Heart left ventricle (tissue), 13 donors: ENCODE data around the gene HOXD9.

ENCODE experiments used
- CTCF ChIP-seq, 12 donors: fragments of 200-600 bp; sonication (generic) in 4 of 12; IDR thresholded peaks; one replicate each; pipeline versions ENCODE4 v1.5.0 to v1.8.0; 2018 to 2022; ENCODE audit warnings: antibody characterized with exemption in 12 of 12, mild to moderate bottlenecking in 5 of 12
- POLR2A ChIP-seq, 2 donors: fragments of 450-650 bp; IDR thresholded peaks; one replicate each; pipeline ENCODE4 v1.6.1; 2017; ENCODE audit warnings: antibody characterized with exemption in 2 of 2, mild to moderate bottlenecking in 2 of 2, moderate library complexity in 2 of 2
- donor health status: ischemic (EF 13 %, LVEDD 7.1; RV severe dilation, severe dysfunction).
- donor health status: DM: no; HTN: yes; CAD: no.
- donor health status: DM: no; HTN: no; CAD: no.
- donor health status: ischemic (EF 25% LVEDD 6.9; RV normal size, moderate dysfunction).
- donor health status: ischemic (EF 25% LVEDD 5.7; RV mildly dilated, moderate dysfunction).
- donor health status: ischemic (EF 35%, LVEDD 5.7; RV mildly dilated, moderate dysfunction).
- donor health status: nonischemic (EF 11% LVEDD 7.7; RV severe dilation, severe dysfunction).
- donor health status: DM: yes; HTN: yes; CAD: no.
- donor health status: PGD.
- donor health status: ischemic (EF 29% LVEDD 5.4; RV normal size, mild dysfunction).
- donor health status: nonischemic (EF 23%, LVEDD 6.1; RV moderate dilation, normal function).

GRCh38 chr2:176174382-176174823 lies 51.9 kb downstream of the HOXD9 start:
- TF ChIP-seq CTCF (IDR thresholded peaks at IDR 0.05) (no peak), POLR2A (IDR thresholded peaks at IDR 0.05) (no peak)
